Mammary epithelial cell (primary cell): Measurements from ENCODE around the gene PXT1.

Experiments used
- EZH2 ChIP-seq: IDR thresholded peaks from 2 replicates; pipeline ENCODE4 v1.6.1; 2012; ENCODE audit warnings: low read length, inconsistent platforms, borderline replicate concordance
- TF ChIP-seq, protein P1 (sequence below), 2 donors: IDR thresholded peaks in 1 of 2; conservative IDR thresholded peaks in 1 of 2; 2 replicates each; pipeline ENCODE4 v1.5.1; 2011 to 2012; ENCODE audit warnings: inconsistent platforms in 2 of 2, low read length in 2 of 2, mild to moderate bottlenecking in 2 of 2, control low read depth in 1 of 2, low read depth in 1 of 2; ENCODE audit not compliant: insufficient read depth in 1 of 2; ENCODE audit errors: extremely low read depth in 1 of 2

DNA sequence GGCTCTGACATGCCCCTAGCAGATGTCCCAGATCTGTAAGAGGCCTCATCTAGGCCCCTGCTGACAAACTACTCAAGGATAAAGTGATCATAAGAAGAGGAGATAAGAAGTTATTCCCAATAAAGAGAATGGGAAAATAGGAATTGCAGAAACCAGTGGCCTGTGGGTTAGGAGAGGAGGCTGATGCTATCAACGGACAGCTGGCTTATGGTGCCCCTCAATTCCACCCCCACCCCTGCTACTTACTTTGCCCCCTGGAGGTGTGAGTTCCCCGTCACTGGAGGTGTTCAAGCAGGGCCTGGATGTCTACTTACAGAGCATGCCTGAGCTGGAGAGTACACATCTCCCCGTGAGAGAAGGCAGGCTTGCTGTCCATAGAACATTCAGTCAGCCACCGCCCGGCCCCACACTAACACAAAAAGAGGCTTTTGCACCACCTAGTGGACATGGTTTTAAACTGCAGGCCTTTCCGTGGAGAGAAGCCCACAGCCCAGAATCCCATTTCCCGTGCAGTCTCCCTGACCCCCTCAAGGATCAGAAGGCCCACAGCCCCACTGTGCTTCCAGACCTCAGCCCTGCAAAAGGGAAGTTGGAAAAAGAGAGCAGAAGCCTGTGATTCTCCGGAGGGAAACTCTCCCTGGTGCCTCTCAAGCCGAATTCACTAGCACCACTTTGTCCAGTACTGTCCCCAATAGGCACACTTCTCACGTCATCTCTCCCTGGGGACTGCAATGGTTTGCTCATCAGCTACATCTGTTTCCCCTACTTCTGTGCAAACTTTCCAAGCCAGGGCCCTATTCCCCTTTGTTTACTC is 82.2 kb downstream of the PXT1 start:
- TF ChIP-seq, protein P1, sequence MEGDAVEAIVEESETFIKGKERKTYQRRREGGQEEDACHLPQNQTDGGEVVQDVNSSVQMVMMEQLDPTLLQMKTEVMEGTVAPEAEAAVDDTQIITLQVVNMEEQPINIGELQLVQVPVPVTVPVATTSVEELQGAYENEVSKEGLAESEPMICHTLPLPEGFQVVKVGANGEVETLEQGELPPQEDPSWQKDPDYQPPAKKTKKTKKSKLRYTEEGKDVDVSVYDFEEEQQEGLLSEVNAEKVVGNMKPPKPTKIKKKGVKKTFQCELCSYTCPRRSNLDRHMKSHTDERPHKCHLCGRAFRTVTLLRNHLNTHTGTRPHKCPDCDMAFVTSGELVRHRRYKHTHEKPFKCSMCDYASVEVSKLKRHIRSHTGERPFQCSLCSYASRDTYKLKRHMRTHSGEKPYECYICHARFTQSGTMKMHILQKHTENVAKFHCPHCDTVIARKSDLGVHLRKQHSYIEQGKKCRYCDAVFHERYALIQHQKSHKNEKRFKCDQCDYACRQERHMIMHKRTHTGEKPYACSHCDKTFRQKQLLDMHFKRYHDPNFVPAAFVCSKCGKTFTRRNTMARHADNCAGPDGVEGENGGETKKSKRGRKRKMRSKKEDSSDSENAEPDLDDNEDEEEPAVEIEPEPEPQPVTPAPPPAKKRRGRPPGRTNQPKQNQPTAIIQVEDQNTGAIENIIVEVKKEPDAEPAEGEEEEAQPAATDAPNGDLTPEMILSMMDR (conservative IDR thresholded peaks at IDR 0.05 in 1 of 2, IDR thresholded peaks at IDR 0.05 in 1 of 2; ENCODE audit: extremely low read depth in 1 of 2, insufficient read depth in 1 of 2, low read depth in 1 of 2, low read length in 2 of 2): peak; percentile 78 to 85
- no peak for TF ChIP-seq EZH2
